ENCODE results near the gene HOOK1. TPM values are rescaled to one million over a fixed set of nuclear protein-coding genes. Genes with fewer than 3 reads are reported as not detected.

Gene HOOK1
- total and polyA plus RNA-seq, 2 donors (not counting 3 experiments of a cell fraction or from before 2014, with no cell fraction given): not detected

DNA sequence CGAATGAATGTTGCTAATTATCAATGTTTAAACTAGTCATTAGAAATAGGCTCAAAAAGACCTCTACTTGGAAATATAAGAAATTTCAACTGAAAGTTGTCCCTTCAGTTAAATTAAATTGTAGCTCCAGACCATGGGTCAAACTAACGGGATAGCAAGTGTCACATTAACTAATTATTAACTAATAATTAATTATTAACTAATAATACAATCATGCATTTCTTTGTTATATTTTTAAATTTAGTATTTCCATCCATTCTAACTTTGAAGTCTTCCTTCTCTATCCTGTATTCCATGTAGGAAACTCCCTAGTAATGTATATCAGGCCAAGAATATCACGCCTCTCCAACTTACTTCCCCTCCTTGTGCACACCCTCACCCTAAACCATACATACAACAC, 43.4 kb upstream of the HOOK1 start:
- CTCF ChIA-PET: interaction anchor here (1.2 kb wide), 1 partner anchor 72 kb away, joined by 3 read pairs; no protein-coding TSS in a partner anchor
- FAIRE-seq (no peak), DNase-seq (ENCODE audit: low read depth, low spot score) (no peak)
- Histone ChIP-seq H4K20me1 (replicated peaks; ENCODE audit: control insufficient read depth, extremely low read depth, insufficient read depth, low read length) (no peaks in the 10 kb centered on the region), H3K9me3 (replicated peaks; ENCODE audit: control insufficient read depth, insufficient read depth, low read length) (no peaks in the 10 kb centered on the region), H3K79me2 (ENCODE audit: control insufficient read depth, insufficient read depth, low read length) (no peaks in the 10 kb centered on the region), H2AFZ (ENCODE audit: low read depth, low read length) (no peak overlapping the region), H3K9ac (replicated peaks; ENCODE audit: extremely low read depth, insufficient read depth, low read length) (no peak overlapping the region), H3K4me2 (ENCODE audit: insufficient read depth, low read length) (no peak overlapping the region), H3K27ac (ENCODE audit: insufficient read depth, low read depth, low read length) (no peak overlapping the region), H3K4me1 (ENCODE audit: control insufficient read depth, extremely low read depth, insufficient read depth, low read length) (peaks cover 17% of the 10 kb centered on the region), H3K9me1 (replicated peaks; ENCODE audit: control insufficient read depth, extremely low read depth, insufficient read depth, low read length) (no peaks in the 10 kb centered on the region), H3K4me3 (replicated peaks in 1 of 3; ENCODE audit: insufficient read depth in 1 of 3, low read depth in 1 of 3, low read length in 3 of 3) (no peak overlapping the region), H3K27me3 (ENCODE audit: control insufficient read depth in 2 of 2, insufficient read depth in 2 of 2, low read length in 2 of 2) (no peaks in the 10 kb centered on the region), H3K36me3 (ENCODE audit: control insufficient read depth in 2 of 2, extremely low read depth in 1 of 2, insufficient read depth in 2 of 2, low read length in 2 of 2) (no peaks in the 10 kb centered on the region)
- intact Hi-C loops (cut with micrococcal nuclease) (no loop called here), dilution Hi-C loops (cut with MboI; ENCODE audit: extremely low pct_ligation_motif_present, low sequenced_read_pairs) (no loop called here)
- TF ChIP-seq GATA2 (IDR thresholded peaks at IDR 0.05; ENCODE audit: insufficient read depth, insufficient read length, low read depth, low read length) (no peak), JUN (IDR thresholded peaks at IDR 0.05; ENCODE audit: borderline replicate concordance, insufficient read depth, insufficient read length, low read depth) (no peak), MYC (IDR thresholded peaks at IDR 0.05; ENCODE audit: low read depth, low read length) (no peak), MAX (IDR thresholded peaks at IDR 0.05; ENCODE audit: insufficient read depth, insufficient read length) (no peak), POLR2A (IDR thresholded peaks at IDR 0.05; ENCODE audit: low read depth, low read length) (no peak), EZH2 (IDR thresholded peaks at IDR 0.05; ENCODE audit: borderline replicate concordance, low read depth, low read length, severe bottlenecking) (no peak), POLR2AphosphoS5 (IDR thresholded peaks at IDR 0.05; ENCODE audit: insufficient read depth, low read depth, low read length) (no peak), FOS (IDR thresholded peaks at IDR 0.05; ENCODE audit: borderline replicate concordance, insufficient read depth, low read length) (no peak)
- TF ChIP-seq, protein P1, sequence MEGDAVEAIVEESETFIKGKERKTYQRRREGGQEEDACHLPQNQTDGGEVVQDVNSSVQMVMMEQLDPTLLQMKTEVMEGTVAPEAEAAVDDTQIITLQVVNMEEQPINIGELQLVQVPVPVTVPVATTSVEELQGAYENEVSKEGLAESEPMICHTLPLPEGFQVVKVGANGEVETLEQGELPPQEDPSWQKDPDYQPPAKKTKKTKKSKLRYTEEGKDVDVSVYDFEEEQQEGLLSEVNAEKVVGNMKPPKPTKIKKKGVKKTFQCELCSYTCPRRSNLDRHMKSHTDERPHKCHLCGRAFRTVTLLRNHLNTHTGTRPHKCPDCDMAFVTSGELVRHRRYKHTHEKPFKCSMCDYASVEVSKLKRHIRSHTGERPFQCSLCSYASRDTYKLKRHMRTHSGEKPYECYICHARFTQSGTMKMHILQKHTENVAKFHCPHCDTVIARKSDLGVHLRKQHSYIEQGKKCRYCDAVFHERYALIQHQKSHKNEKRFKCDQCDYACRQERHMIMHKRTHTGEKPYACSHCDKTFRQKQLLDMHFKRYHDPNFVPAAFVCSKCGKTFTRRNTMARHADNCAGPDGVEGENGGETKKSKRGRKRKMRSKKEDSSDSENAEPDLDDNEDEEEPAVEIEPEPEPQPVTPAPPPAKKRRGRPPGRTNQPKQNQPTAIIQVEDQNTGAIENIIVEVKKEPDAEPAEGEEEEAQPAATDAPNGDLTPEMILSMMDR (IDR thresholded peaks at IDR 0.05; ENCODE audit: extremely low read depth in 1 of 2, insufficient read depth in 1 of 2, low read depth in 1 of 2, low read length in 2 of 2): no peak
- no TSS peak for BruUV-seq (replicated peaks)
- POLR2A ChIA-PET: no interaction called here

Data from endothelial cell of umbilical vein (primary cell).